Left ventricle myocardium inferior (tissue), 1 donor: ENCODE measurements around the gene HGF. TPM values are rescaled to one million over a fixed set of nuclear protein-coding genes. Genes with fewer than 3 reads are reported as not detected.
"Not testable (repeated sequence)": the region's sequence is repeated elsewhere in the genome, so short reads cannot be mapped to it uniquely, and the experiment has no call there.

Experiments
- DNase-seq: peaks from one replicate; pipeline ENCODE4 v3.0.0-alpha.2; 2020
- H3K27ac ChIP-seq: fragments of 200-600 bp; replicated peaks from 2 replicates; pipeline ENCODE4 v1.8.0; 2021
- H3K27me3 ChIP-seq: fragments of 200-600 bp; 2 replicates; pipeline ENCODE4 v1.8.0; 2021; ENCODE audit warnings: low read depth
- H3K36me3 ChIP-seq: fragments of 200-600 bp; 2 replicates; pipeline ENCODE4 v1.8.0; 2021
- H3K4me1 ChIP-seq: fragments of 200-600 bp; 2 replicates; pipeline ENCODE4 v1.8.0; 2021
- H3K4me3 ChIP-seq: fragments of 200-600 bp; 2 replicates; pipeline ENCODE4 v1.8.0; 2021; ENCODE audit warnings: mild to moderate bottlenecking, moderate library complexity
- H3K9me3 ChIP-seq: fragments of 200-600 bp; replicated peaks from 2 replicates; pipeline ENCODE4 v1.8.0; 2021
- CTCF ChIP-seq: fragments of 200-600 bp; IDR thresholded peaks from 2 replicates; pipeline ENCODE4 v1.8.0; 2021; ENCODE audit warnings: antibody characterized with exemption, mild to moderate bottlenecking, borderline replicate concordance
- intact Hi-C: fragments of 100-400 bp; cut with micrococcal nuclease; formaldehyde crosslinking; loops from one replicate; pipeline ENCODE4 v1.11.0; 2022
- total RNA-seq: library from RNA; stranded (reverse); fragmentation: NEBNext Ultra II Directional; extraction: Animal tissue kit (Norgen Biotek cat#: 25700); gene quantifications from one replicate; pipeline ENCODE4 v1.2.1, GENCODE V29; 2021
- donor health status: DM: no; HTN: yes; CAD: no; lungs with severe emphysema.

Gene HGF
- total RNA-seq, 1 donor from 2014 or later = 2.3 TPM

GRCh38 chr7:81725812-81726127 is 44.1 kb downstream of the HGF start:
- no peaks in the 10 kb centered on the region for H3K9me3 ChIP-seq
- intact Hi-C loops = no loop called here
- no peak for TF ChIP-seq CTCF
- no peaks in the 10 kb centered on the region for H3K36me3 ChIP-seq
- no peak overlapping the region for H3K4me3 ChIP-seq
- peaks cover 9% of the 10 kb centered on the region for H3K4me1 ChIP-seq
- H3K27me3 ChIP-seq = no peaks in the 10 kb centered on the region
- DNase-seq = no peak
- no peak overlapping the region for H3K27ac ChIP-seq

GRCh38 chr7:81725003-81725811 is 44.6 kb downstream of the HGF start:
- TF ChIP-seq CTCF = no peak
- no peaks in the 10 kb centered on the region for H3K36me3 ChIP-seq
- no peak overlapping the region for H3K4me3 ChIP-seq
- H3K9me3 ChIP-seq = no peaks in the 10 kb centered on the region
- no peak for DNase-seq
- peaks cover 9% of the 10 kb centered on the region for H3K4me1 ChIP-seq
- intact Hi-C loops = no loop called here
- no peaks in the 10 kb centered on the region for H3K27me3 ChIP-seq
- no peak overlapping the region for H3K27ac ChIP-seq

- H3K27ac ChIP-seq, H3K9me3 ChIP-seq, H3K4me1 ChIP-seq, DNase-seq, H3K4me3 ChIP-seq, H3K27me3 ChIP-seq, intact Hi-C loops, H3K36me3 ChIP-seq: not testable (repeated sequence)
Measured at GRCh38 chr7:81722250-81722649, 47.6 kb downstream of the HGF start.

GRCh38 chr7:81721437-81721836 is 48.4 kb downstream of the HGF start:
- Histone ChIP-seq H3K4me3 (no peak overlapping the region), H3K36me3 (no peaks in the 10 kb centered on the region), H3K27me3 (no peaks in the 10 kb centered on the region), H3K27ac (no peak overlapping the region), H3K9me3 (no peaks in the 10 kb centered on the region), H3K4me1 (peaks cover 9% of the 10 kb centered on the region)
- intact Hi-C loops = no loop called here
- no peak for DNase-seq
- no peak for TF ChIP-seq CTCF

GRCh38 chr7:81719865-81720264 is 50.0 kb downstream of the HGF start:
- intact Hi-C loops = no loop called here
- no peak overlapping the region for H3K4me3 ChIP-seq
- no peaks in the 10 kb centered on the region for H3K4me1 ChIP-seq
- no peak for DNase-seq
- TF ChIP-seq CTCF = no peak
- no peaks in the 10 kb centered on the region for H3K9me3 ChIP-seq
- H3K27ac ChIP-seq = no peak overlapping the region
- H3K27me3 ChIP-seq = no peaks in the 10 kb centered on the region
- no peaks in the 10 kb centered on the region for H3K36me3 ChIP-seq

GRCh38 chr7:81715984-81716588 is 53.8 kb downstream of the HGF start:
- no peaks in the 10 kb centered on the region for H3K9me3 ChIP-seq
- intact Hi-C loops = no loop called here
- no peak for DNase-seq
- no peaks in the 10 kb centered on the region for H3K4me1 ChIP-seq
- no peaks in the 10 kb centered on the region for H3K36me3 ChIP-seq
- no peak overlapping the region for H3K4me3 ChIP-seq
- H3K27me3 ChIP-seq = no peaks in the 10 kb centered on the region
- TF ChIP-seq CTCF = peak; percentile 49
- H3K27ac ChIP-seq = no peak overlapping the region
